ENCODE results near the gene S100A7A. TPM values are rescaled to one million over a fixed set of nuclear protein-coding genes. Genes with fewer than 3 reads are reported as not detected.

S100A7A gene
- total and polyA plus RNA-seq, 10 of the 15 experiments (the other 5 are each of a cell fraction or from before 2014, with no cell fraction given) = not detected

DNA sequence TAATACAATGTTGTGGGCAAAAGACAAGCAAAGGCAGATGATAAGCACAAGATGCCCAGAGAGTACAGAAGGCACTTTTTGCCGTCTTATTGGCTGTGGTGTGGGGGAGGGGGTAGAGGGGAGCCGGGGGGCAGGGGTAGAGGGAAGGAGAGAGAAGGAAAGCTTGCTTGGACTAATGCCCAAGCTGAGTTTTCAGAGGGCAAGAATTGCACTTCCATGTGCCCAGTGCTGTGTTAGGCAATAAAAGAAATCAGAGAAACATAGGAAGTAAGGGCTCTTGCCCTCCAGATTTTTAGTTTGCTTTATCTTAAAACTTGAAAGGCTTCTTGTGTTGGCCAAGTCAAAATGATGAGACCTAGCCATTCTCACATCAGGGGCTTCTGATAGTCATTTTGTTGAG is 49.2 kb upstream of the S100A7A start:
- H4K20me1 ChIP-seq (ENCODE audit: control insufficient read depth, insufficient read depth) = no peaks in the 10 kb centered on the region
- ATAC-seq (no peak), DNase-seq (ENCODE audit: low read depth, low spot score) (no peak), FAIRE-seq (no peak)
- POLR2A ChIA-PET = no interaction called here
- no peak overlapping the region for H3K27ac ChIP-seq (ENCODE audit: control insufficient read depth, insufficient read depth)
- no peak overlapping the region for H3K9ac ChIP-seq (ENCODE audit: control insufficient read depth, insufficient read depth, low read length)
- in situ Hi-C loops (cut with MboI) (no loop called here), intact Hi-C loops (cut with micrococcal nuclease; ENCODE audit: unreplicated experiment) (no loop called here)
- no peaks in the 10 kb centered on the region for H3K4me1 ChIP-seq (ENCODE audit: control insufficient read depth, insufficient read depth, low read length)
- RAD21 ChIA-PET (ENCODE audit: unreplicated experiment) = no interaction called here
- CTCF ChIA-PET = no interaction called here
- no peaks in the 10 kb centered on the region for H3K27me3 ChIP-seq (replicated peaks in 1 of 2; ENCODE audit: control insufficient read depth in 2 of 2, insufficient read depth in 2 of 2, low read length in 1 of 2)
- 0% methylated on average over 1 of the region's 2 CpGs for WGBS (ENCODE audit: insufficient coverage, insufficient replicate concordance, low lambda C conversion rate, missing lambda C conversion rate)
- H3K9me3 ChIP-seq (replicated peaks; ENCODE audit: control insufficient read depth, insufficient read depth, low read length) = no peaks in the 10 kb centered on the region
- SMC1A ChIA-PET (ENCODE audit: uncharacterized antibody, unreplicated experiment) = no interaction called here
- H3K79me2 ChIP-seq (ENCODE audit: control insufficient read depth, insufficient read depth, low read length) = no peaks in the 10 kb centered on the region
- no peak overlapping the region for H3K4me2 ChIP-seq (ENCODE audit: control insufficient read depth, insufficient read depth)
- H3K4me3 ChIP-seq = no peak overlapping the region
- BruUV-seq (replicated peaks) = no TSS peak
- no peak overlapping the region for H2AFZ ChIP-seq (ENCODE audit: control insufficient read depth, low read depth, low read length)
- no peaks in the 10 kb centered on the region for H3K36me3 ChIP-seq (ENCODE audit: control insufficient read depth in 2 of 2, insufficient read depth in 2 of 2, low read length in 1 of 2)
- TF ChIP-seq MTA3 (IDR thresholded peaks at IDR 0.05; ENCODE audit: borderline replicate concordance, low read length) (no peak), CBX5 (IDR thresholded peaks at IDR 0.05; ENCODE audit: low read depth) (no peak), SREBF1 (IDR thresholded peaks at IDR 0.05; ENCODE audit: low read length) (no peak), SUZ12 (IDR thresholded peaks at IDR 0.05; ENCODE audit: unreplicated experiment) (no peak), HDGF (IDR thresholded peaks at IDR 0.05) (no peak), ZNF384 (IDR thresholded peaks at IDR 0.05; ENCODE audit: borderline replicate concordance, low read depth, low read length) (no peak), HCFC1 (IDR thresholded peaks at IDR 0.05; ENCODE audit: low read length) (no peak), TCF3 (IDR thresholded peaks at IDR 0.05; ENCODE audit: borderline replicate concordance, insufficient read depth, low read depth, low read length) (no peak), NRF1 (conservative IDR thresholded peaks at IDR 0.05; ENCODE audit: low read depth, low read length) (no peak)
- TF ChIP-seq, protein P1, sequence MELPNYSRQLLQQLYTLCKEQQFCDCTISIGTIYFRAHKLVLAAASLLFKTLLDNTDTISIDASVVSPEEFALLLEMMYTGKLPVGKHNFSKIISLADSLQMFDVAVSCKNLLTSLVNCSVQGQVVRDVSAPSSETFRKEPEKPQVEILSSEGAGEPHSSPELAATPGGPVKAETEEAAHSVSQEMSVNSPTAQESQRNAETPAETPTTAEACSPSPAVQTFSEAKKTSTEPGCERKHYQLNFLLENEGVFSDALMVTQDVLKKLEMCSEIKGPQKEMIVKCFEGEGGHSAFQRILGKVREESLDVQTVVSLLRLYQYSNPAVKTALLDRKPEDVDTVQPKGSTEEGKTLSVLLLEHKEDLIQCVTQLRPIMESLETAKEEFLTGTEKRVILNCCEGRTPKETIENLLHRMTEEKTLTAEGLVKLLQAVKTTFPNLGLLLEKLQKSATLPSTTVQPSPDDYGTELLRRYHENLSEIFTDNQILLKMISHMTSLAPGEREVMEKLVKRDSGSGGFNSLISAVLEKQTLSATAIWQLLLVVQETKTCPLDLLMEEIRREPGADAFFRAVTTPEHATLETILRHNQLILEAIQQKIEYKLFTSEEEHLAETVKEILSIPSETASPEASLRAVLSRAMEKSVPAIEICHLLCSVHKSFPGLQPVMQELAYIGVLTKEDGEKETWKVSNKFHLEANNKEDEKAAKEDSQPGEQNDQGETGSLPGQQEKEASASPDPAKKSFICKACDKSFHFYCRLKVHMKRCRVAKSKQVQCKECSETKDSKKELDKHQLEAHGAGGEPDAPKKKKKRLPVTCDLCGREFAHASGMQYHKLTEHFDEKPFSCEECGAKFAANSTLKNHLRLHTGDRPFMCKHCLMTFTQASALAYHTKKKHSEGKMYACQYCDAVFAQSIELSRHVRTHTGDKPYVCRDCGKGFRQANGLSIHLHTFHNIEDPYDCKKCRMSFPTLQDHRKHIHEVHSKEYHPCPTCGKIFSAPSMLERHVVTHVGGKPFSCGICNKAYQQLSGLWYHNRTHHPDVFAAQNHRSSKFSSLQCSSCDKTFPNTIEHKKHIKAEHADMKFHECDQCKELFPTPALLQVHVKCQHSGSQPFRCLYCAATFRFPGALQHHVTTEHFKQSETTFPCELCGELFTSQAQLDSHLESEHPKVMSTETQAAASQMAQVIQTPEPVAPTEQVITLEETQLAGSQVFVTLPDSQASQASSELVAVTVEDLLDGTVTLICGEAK (IDR thresholded peaks at IDR 0.05; ENCODE audit: borderline replicate concordance) = no peak
- TF ChIP-seq, protein P2, sequence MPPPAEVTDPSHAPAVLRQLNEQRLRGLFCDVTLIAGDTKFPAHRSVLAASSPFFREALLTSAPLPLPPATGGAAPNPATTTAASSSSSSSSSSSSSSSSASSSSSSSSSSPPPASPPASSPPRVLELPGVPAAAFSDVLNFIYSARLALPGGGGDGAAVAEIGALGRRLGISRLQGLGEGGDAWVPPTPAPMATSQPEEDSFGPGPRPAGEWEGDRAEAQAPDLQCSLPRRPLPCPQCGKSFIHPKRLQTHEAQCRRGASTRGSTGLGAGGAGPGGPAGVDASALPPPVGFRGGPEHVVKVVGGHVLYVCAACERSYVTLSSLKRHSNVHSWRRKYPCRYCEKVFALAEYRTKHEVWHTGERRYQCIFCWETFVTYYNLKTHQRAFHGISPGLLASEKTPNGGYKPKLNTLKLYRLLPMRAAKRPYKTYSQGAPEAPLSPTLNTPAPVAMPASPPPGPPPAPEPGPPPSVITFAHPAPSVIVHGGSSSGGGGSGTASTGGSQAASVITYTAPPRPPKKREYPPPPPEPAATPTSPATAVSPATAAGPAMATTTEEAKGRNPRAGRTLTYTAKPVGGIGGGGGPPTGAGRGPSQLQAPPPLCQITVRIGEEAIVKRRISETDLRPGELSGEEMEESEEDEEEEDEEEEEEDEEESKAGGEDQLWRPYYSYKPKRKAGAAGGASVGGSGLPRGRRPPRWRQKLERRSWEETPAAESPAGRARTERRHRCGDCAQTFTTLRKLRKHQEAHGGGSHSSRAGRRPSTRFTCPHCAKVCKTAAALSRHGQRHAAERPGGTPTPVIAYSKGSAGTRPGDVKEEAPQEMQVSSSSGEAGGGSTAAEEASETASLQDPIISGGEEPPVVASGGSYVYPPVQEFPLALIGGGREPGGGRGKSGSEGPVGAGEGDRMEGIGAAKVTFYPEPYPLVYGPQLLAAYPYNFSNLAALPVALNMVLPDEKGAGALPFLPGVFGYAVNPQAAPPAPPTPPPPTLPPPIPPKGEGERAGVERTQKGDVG (CRISPR knock-in tag; IDR thresholded peaks at IDR 0.05) = no peak
- TF ChIP-seq, protein P3, sequence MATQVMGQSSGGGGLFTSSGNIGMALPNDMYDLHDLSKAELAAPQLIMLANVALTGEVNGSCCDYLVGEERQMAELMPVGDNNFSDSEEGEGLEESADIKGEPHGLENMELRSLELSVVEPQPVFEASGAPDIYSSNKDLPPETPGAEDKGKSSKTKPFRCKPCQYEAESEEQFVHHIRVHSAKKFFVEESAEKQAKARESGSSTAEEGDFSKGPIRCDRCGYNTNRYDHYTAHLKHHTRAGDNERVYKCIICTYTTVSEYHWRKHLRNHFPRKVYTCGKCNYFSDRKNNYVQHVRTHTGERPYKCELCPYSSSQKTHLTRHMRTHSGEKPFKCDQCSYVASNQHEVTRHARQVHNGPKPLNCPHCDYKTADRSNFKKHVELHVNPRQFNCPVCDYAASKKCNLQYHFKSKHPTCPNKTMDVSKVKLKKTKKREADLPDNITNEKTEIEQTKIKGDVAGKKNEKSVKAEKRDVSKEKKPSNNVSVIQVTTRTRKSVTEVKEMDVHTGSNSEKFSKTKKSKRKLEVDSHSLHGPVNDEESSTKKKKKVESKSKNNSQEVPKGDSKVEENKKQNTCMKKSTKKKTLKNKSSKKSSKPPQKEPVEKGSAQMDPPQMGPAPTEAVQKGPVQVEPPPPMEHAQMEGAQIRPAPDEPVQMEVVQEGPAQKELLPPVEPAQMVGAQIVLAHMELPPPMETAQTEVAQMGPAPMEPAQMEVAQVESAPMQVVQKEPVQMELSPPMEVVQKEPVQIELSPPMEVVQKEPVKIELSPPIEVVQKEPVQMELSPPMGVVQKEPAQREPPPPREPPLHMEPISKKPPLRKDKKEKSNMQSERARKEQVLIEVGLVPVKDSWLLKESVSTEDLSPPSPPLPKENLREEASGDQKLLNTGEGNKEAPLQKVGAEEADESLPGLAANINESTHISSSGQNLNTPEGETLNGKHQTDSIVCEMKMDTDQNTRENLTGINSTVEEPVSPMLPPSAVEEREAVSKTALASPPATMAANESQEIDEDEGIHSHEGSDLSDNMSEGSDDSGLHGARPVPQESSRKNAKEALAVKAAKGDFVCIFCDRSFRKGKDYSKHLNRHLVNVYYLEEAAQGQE (IDR thresholded peaks at IDR 0.05; ENCODE audit: low read depth, low read length) = no peak
- TF ChIP-seq, protein P4, sequence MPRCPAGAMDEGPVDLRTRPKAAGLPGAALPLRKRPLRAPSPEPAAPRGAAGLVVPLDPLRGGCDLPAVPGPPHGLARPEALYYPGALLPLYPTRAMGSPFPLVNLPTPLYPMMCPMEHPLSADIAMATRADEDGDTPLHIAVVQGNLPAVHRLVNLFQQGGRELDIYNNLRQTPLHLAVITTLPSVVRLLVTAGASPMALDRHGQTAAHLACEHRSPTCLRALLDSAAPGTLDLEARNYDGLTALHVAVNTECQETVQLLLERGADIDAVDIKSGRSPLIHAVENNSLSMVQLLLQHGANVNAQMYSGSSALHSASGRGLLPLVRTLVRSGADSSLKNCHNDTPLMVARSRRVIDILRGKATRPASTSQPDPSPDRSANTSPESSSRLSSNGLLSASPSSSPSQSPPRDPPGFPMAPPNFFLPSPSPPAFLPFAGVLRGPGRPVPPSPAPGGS (IDR thresholded peaks at IDR 0.05; ENCODE audit: borderline replicate concordance, insufficient read depth, low read depth, low read length, poor library complexity, severe bottlenecking) = no peak

All from GM12878 (cell line).